GM19397 (cell line): ENCODE data around the gene PAM.
"Not testable (repeated sequence)": the region's sequence is repeated elsewhere in the genome, so short reads cannot be mapped to it uniquely, and the experiment has no call there.

Source experiments
- ATAC-seq: cut with Tn5 transposase; IDR thresholded peaks from one replicate; pipeline ENCODE4 v1.9.1; 2021; ENCODE audit warnings: mild to moderate bottlenecking, moderate library complexity; ENCODE audit not compliant: unreplicated experiment

Gene PAM

DNA sequence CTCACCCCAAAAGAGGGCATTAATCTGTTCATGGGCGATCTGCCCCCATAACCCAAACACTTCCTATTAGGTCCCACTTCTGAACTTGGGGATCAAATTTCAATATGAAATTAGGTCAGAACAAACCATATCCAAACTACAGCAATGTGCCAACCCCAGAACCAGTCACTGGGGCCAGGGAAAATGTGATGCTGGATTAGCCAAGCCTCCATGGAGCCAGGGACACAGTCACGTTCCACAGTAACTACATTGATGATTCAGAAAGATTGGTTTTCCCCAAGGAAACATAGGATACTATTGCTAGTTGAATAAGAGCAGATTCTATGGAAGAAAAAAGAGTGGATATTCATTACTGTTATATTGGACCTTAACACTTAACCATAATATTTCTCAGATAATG lies 280.6 kb downstream of the PAM start:
- no peak for ATAC-seq

DNA sequence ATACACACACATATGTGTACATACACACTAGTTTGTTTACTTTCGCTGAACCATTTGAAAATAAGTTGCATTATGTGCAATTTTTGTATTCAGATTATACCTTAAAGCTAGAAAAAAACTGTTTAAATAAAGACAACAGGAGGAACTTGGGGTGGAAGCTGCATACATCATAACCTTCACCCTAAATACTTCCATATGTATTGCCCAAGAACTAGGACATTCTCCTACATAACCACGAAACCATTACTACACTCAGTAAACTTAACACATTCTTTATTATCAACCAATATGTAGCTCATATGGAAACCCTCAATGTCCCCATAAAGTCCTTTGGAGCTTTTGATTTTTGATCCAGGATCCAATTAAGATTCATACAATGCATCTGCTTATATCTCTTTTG lies 281.5 kb downstream of the PAM start:
- no peak for ATAC-seq

GRCh38 chr5:103037673-103038455 lies 282.8 kb downstream of the PAM start:
- no peak for ATAC-seq

- no peak for ATAC-seq
These were observed 286.1 kb downstream of the PAM start for GRCh38 chr5:103041071-103041676.

DNA sequence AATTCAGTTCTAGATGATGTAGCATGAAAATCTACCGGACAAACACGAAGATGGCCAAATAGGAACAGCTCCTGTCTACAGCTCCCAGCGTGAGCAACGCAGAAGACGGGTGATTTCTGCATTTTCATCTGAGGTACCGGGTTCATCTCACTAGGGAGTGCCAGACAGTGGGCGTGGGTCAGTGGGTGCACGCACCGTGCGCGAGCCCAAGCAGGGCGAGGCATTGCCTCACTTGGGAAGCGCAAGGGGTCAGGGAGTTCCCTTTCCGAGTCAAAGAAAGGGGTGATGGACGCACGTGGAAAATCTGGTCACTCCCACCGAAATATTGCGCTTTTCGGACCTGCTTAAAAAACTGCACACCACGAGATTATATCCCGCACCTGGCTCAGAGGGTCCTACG lies 291.6 kb downstream of the PAM start:
- ATAC-seq = not testable (repeated sequence)

GRCh38 chr5:103057208-103058130 lies 302.4 kb downstream of the PAM start:
- ATAC-seq = no peak

DNA sequence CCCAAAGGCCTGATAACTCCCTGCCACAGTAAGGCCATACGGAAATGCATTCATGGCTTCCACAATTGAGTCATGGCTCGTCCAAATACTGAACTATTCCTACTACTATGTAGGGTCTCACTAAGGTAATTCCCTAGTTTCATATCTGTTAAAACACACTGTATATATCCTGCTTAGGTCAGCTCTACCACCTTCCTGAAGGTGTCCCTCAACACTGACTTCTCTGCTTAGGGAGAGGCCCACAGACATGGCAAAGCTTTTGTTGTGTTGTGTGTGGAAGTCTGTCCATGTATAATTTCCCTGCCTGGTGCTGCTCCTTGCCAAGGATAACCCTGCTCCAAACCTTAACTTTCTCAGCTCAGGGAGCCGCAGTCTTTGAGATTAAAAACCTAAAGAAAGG lies 304.4 kb downstream of the PAM start:
- ATAC-seq = no peak

GRCh38 chr5:103060424-103060954 lies 305.4 kb downstream of the PAM start:
- ATAC-seq = no peak

DNA sequence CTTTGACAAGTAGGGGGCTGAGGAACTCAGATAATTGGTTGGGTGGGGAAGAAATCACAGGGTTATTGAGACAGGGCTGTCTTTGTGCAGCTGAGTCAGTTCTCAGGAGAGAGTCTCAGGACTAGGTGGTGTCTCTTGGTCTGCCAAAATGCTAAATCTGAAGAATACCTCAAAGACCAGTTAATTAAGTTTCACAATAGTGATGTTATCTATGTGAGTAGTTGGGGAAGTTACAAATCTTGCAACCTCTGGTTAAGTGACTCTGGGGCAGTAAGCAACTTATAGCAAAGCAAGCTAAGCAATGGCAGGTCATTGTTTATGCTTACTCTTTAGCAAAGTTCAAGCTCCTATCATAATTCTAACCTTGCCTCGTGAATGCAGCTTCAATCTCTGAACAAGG lies 311.2 kb downstream of the PAM start:
- ATAC-seq = no peak

DNA sequence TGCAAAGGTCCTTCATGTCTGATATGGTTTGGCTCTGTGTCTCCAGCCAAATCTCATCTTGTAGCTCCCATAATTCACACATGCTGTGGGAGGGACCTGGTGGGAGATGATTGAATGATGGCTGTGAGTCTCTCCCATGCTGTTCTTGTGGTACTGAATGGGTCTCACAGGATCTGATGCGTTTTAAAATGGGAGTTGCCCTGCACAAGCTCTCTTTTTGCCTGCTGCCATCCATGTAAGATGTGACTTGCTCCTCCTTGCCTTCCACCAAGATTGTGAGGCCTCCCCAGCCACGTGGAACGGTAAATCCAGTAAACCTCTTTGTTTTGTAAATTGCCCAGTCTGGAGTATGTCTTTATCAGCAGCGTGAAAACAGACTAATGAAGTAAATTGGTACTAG lies 318.4 kb downstream of the PAM start:
- ATAC-seq = not testable (repeated sequence)

DNA sequence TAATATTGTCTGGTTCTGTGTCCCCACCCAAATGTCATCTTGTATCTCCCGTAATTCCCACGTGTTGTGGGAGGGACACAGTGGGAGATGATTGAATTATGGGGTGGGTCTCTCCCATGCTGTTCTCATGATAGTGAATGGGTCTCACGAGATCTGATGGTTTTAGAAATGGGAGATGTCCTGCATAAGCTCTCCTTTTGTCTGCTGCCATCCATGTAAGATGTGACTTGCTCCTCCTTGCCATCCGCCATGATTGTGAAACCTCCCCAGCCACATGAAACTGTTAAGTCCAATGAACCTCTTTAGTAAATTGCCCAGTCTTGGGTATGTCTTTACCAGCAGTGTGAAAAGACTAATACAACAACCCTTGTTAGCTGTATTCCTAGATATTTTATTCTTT lies 320.3 kb downstream of the PAM start:
- ATAC-seq = no peak
